Stimulated activated CD4-positive, alpha-beta T cell treated with anti-CD3 and anti-CD28 coated beads, TNF-alpha, amount 100 ng/mL, for 24 hours (primary cell): ENCODE data around the gene ZNF544.

Experiments used
- DNase-seq, 3 experiments: peaks; one replicate each; pipeline ENCODE4 v3.0.0-alpha.2; 2020; ENCODE audit warnings: low read depth in 3 of 3

Gene ZNF544

DNA sequence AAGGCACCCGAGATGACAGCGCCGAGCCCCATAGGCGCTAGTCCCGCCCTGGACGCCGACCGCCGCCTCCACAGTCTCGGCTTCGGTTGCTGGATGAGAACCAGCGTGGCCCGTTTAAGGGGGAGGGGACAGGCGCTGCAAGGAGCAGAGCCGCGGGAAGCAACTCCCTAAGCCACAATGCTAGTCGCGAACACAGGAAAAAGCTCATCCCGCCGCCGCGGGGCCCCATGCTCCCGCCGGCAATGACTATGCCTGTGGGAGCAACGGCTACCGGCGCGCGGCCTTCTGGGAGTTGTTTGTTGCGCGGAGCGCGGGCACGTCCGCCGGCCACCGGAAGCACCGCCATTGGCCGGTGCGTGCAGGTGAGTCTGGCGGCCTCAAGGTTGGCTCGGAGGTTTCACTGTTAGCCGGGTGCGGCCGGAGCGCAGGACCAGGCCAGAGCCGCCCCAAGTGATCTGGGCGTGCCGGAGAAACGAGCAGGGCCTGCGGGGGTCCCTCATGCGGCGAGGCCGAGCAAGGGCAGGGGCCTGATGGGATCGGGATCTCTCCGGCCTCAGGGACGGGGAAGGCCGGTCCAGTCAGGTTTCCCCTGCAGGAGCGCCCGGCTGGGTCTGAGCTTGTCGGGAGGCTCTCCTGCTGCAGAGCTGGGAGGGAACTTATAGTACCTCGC, at the start of gene ZNF544:
Gene ZNF544, plus strand, starts transcription at position 330 of the 670 bp plus-strand sequence. CDS start 15,110 bp downstream, outside the sequence.
- peak; percentile 35 to 75 (median 37) for DNase-seq

DNA sequence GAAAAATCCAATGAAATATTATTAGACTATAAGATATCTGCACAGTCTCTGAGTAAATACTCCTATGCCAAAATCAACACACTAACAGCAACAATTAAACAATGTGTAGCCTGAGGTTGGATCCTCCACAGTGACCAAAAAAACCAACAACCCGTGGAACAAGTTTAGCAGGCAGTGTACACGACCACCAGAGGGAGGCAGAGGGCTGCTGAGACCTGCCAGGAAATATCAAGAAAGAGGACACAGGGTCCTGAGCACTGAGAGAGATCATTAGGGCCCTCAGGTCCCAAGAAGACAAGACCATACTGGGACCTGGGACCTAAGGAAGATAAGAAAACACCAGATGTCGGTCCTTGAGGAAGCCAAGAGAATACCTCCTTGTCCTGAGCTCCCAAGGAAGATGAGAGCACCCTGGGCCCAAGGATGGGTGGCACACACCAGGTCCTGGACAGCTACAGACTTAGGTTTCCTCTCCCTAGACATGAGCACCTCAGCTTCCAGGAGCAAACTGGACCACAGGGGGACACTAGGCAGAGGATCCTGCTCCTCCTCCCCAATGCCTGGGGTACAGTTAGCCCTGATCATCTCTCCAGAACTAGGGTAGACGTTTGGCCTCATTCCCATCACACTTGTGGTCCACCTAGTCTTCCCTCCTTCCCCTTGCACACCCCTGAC, 46.7 kb upstream of the ZNF544 start:
- peak; percentile 9 to 60 (median 51) for DNase-seq

GRCh38 chr19:58182577-58182988, 46.1 kb upstream of the ZNF544 start:
- DNase-seq = peak; percentile 71 to 84 (median 82)

DNA sequence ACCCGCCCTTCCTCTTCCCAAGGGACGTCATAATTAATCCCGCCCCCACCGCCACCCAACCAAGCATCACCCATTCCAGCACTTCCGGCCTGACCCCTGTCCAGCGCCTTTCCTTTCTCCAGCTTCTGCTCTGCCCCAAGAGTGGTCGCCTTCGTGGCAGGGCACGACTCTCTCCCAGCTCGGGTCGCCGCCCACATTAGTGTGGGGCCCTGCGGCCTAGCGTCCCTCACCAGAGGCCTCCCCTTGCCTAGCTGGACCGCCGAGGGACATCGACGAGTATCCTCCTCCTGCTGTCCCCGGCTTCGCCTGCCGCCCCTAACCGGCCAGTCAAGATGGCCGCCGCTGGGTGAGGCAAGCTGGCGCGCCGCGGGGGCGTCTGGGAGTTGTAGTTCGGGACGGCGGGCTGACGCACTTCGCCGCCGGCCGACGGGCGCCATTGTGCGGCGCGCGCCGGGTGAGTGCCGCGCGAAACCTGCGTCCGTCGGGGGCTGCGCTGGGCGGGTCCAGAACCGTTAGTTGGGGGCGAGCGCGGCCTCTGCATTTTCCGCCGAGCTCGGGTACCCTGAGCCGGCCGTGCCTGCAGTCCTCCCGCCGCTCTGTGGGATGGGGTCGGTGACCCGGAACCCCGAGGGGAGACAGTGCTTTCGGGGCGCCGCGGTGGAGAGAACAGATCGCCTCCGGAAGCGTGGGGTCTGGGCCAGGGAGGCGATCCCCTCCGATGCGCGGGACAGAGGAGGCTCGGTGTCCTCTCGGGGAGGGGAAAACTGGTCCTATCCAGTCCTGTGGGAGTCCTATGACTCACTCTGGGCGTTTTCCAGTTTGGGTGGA, 45.5 kb upstream of the ZNF544 start, which contains the start of gene ZNF274:
Gene ZNF274, plus strand, starts transcription at position 73 of the 828 bp plus-strand sequence. CDS start 905 bp downstream, outside the sequence.
- peak; percentile 85 to 92 (median 87) for DNase-seq

- DNase-seq = peak in 1 of 3 experiments; percentile 30
Measured at GRCh38 chr19:58183817-58184215, 44.9 kb upstream of the ZNF544 start.

GRCh38 chr19:58196901-58197616, 31.7 kb upstream of the ZNF544 start:
- DNase-seq = no peak

GRCh38 chr19:58203814-58204475, 24.8 kb upstream of the ZNF544 start:
- no peak for DNase-seq

GRCh38 chr19:58204566-58204965, 24.1 kb upstream of the ZNF544 start:
- no peak for DNase-seq

GRCh38 chr19:58209577-58209976, 19.1 kb upstream of the ZNF544 start:
- no peak for DNase-seq

DNA sequence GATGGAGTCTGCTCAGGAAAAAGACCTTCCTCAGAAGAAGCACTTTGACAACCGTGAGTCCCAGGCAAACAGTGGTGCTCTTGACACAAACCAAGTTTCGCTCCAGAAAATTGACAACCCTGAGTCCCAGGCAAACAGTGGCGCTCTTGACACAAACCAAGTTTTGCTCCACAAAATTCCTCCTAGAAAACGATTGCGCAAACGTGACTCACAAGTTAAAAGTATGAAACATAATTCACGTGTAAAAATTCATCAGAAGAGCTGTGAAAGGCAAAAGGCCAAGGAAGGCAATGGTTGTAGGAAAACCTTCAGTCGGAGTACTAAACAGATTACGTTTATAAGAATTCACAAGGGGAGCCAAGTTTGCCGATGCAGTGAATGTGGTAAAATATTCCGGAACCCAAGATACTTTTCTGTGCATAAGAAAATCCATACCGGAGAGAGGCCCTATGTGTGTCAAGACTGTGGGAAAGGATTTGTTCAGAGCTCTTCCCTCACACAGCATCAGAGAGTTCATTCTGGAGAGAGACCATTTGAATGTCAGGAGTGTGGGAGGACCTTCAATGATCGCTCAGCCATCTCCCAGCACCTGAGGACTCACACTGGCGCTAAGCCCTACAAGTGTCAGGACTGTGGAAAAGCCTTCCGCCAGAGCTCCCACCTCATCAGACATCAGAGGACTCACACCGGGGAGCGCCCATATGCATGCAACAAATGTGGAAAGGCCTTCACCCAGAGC, 16.2 kb upstream of the ZNF544 start:
- no peak for DNase-seq

GRCh38 chr19:58213075-58213369, 15.7 kb upstream of the ZNF544 start:
- no peak for DNase-seq

GRCh38 chr19:58217069-58217481, 11.6 kb upstream of the ZNF544 start:
- DNase-seq = no peak

- DNase-seq = no peak
Measured at GRCh38 chr19:58217607-58218391, 10.9 kb upstream of the ZNF544 start.

DNA sequence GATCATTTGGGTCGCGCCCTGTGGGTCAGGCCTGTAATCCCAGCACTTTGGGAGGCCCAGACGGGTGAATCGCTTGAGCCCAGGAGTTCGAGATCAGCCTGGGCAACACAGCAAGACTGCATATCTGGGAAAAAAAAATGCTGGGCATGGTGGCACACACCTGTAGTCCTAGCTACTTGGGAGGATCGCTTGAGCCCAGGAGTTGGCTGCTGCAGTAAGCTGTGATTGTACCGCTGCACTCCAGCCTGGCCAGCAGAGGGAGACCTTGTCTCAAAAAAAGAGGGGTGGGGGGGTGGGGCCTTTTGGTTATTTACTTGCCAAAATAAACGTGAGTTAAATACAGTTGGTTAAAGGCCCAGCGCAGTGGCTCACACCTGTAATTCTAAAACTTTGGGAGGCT, 9.8 kb upstream of the ZNF544 start:
- DNase-seq = peak in 1 of 3 experiments; percentile 25

GRCh38 chr19:58227964-58228584, 640 bp upstream of the ZNF544 start:
- DNase-seq = no peak

GRCh38 chr19:58229255-58229639, 533 bp downstream of the ZNF544 start:
- DNase-seq = peak in 1 of 3 experiments; percentile 11

- no peak for DNase-seq
Measured at GRCh38 chr19:58237324-58237723, 8.6 kb downstream of the ZNF544 start.

- no peak for DNase-seq
Measured at GRCh38 chr19:58243351-58243750, 14.6 kb downstream of the ZNF544 start.

- DNase-seq = no peak
Measured at GRCh38 chr19:58248886-58249285, 20.2 kb downstream of the ZNF544 start.
